GM19468 (cell line): ENCODE results near the gene PREX1.

Experiments used
- ATAC-seq: cut with Tn5 transposase; IDR thresholded peaks from one replicate; pipeline ENCODE4 v1.9.1; 2021; ENCODE audit warnings: mild to moderate bottlenecking, moderate library complexity, moderate number of reproducible peaks; ENCODE audit not compliant: unreplicated experiment; ENCODE audit errors: extremely low read depth

The PREX1 gene

DNA sequence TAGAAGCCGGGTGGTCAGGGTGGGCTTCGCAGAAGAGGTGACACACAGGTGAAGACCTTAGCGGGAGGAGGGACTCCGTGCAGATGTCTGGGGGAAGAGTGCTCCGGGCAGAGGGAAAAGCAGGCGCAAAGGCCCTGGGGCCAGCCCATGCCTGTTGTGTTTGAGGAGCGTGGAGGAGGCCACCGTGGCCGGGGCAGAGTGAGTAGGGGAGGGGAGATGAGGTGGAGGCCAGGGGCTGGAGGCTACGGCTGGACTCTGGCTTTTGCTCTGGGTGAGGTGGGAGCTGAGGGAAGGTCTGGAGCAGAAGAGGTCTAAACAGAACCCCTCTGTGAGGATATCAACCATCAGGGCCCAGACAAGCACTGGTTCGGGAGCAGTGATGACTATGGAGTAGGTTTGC is 244.0 kb downstream of the PREX1 start:
- ATAC-seq, result no peak

DNA sequence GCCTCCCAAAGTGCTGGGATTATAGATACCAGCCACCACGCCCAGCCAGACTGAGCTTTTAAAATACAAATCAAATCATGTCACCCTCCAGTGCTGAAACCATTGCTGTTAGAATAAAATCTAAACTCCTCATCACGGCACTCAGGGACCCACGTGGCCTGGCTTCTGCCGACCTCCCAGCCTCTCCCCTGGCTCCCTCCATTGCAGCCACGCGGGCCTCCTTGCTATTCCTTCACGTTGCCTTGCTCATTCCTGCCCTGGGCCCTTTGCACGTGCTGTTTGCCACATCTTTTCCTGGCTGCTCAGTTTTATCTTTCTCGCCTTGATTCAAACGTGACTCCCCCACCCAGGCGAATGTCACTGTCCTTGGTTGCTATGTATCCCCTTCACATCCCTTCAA is 244.6 kb downstream of the PREX1 start:
- no peak for ATAC-seq

DNA sequence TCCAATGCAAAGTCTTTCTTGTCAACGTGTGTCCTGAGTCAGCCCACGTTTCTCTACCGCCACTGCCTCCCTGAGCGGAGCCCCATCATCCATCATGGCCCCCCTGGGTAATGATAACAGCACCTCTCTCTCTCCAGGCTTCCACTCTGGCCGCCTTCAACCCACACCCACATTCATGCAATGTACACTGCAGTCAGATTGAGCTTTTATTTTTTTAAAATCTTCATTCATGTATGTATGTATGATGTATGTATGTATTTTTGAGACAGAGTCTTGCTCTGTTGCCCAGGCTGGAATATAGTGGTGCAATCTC is 245.2 kb downstream of the PREX1 start:
- ATAC-seq, result no peak

DNA sequence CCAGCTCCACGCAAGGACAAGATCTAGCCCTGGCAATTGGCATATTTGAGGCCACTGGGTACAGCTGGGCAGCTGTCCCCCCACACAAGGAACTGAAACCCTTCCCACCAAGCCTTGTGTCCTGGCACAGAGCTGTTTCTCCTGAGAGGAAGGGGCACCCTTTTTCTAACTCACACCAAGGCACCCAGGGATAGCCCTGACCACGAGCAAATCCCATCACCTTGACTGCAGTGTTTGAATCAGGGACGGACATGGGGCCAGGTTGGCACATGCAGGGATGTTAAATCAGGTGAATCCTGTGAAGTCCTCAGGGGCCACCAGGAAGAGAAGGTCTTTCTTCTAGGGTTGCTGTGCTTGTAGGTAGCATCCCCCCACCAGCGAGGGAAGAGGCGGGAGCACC is 246.6 kb downstream of the PREX1 start:
- ATAC-seq, result no peak

DNA sequence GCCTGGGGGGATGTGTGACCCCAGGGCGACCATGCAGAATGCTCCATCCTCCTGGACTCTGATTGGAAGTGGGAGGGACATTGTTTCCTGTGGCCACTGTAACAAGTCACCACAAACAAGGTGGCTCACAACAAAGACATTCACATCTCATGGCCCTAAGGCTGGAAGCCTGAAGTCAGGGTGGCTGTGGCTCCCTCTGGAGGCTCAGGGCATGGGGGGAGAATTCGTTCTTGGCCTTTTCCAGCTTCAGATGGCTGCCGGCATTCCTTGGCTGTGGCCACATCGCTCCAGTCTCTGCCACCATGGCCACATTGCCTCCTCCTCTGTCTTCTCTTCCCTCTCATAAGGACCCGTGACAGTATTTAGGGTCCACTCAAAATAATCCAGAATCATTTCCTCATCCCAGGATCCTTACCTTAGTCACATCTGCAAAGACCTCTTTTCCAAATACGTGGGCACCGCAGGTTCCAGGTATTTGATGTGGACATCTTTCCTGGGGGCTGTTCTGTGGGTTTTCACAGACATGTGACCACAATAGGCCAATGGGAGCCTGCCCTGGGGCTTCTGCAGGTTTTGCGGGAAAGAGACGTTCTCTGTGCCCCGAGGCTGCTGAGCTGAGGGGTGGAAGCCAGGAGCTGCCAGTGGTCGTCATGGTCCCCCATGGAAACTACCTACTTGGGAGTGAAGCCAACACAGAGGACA is 249.3 kb downstream of the PREX1 start:
- no peak for ATAC-seq

DNA sequence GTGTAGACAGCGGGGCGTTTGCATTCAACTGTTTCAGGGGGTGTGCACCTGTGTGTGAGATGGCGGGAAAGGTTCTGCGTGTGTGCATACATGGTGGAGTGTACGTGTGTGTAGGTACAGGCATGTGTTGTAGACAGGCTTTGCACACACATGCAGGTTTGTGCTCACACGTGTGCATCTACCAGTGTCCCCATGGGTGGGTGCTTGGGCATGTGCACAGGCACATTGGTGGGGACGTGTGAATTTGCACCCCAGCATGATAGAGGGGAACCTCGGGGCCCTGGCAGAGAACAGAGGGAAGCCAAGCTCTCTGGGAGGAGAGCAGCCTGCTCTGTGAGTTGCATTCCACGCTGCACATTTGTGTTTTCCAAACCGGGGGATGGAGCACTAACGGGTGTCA is 250.2 kb downstream of the PREX1 start:
- ATAC-seq, result no peak

DNA sequence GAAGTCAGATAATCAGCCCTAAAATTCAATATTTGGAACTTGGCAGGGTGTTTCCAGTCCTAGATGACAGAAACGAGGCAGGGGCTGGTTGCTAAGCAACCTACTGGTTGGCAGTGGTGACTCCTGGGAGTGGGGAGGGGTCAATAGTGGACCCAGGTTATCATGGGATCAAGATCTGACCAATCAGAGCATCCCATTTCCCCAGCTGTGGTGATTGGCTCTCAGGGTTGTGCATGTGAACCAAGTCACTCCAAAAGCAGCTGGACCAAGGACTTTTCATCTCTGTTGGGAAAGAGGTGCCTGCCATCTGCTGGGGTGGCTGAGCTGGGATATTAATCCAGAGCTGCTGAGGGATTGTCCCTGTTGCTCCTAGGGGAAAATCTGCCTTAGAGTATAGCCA is 253.4 kb downstream of the PREX1 start:
- no peak for ATAC-seq
